HepG2 (cell line): ENCODE measurements around the gene INPP5E. TPM values are rescaled to one million over a fixed set of nuclear protein-coding genes. Genes with fewer than 3 reads are reported as not detected.

ENCODE experiments used
- ATF3 ChIP-seq: sonication (generic); formaldehyde crosslinking; IDR thresholded peaks from 2 replicates; pipeline ENCODE4 v1.4.0; 2020; ENCODE audit warnings: missing genetic modification reagents
- ATF6 ChIP-seq: sonication (generic); formaldehyde crosslinking; conservative IDR thresholded peaks from 2 replicates; pipeline ENCODE4 v1.4.0; 2020; ENCODE audit warnings: missing genetic modification reagents
- BRF2 ChIP-seq: sonication (generic); formaldehyde crosslinking; IDR thresholded peaks from 2 replicates; pipeline ENCODE4 v1.8.1; 2022; ENCODE audit warnings: mild to moderate bottlenecking, missing genetic modification reagents
- CERS6 ChIP-seq: sonication (generic); formaldehyde crosslinking; IDR thresholded peaks from 2 replicates; pipeline ENCODE4 v1.5.0; 2020; ENCODE audit warnings: missing genetic modification reagents
- CHCHD3 ChIP-seq: sonication (generic); formaldehyde crosslinking; IDR thresholded peaks from 2 replicates; pipeline ENCODE4 v1.8.0; 2022; ENCODE audit warnings: mild to moderate bottlenecking, missing genetic modification reagents, moderate library complexity
- GTF3A ChIP-seq: sonication (generic); formaldehyde crosslinking; conservative IDR thresholded peaks from 2 replicates; pipeline ENCODE4 v1.4.0; 2020; ENCODE audit warnings: mild to moderate bottlenecking, missing genetic modification reagents
- HOXA3 ChIP-seq: sonication (generic); formaldehyde crosslinking; IDR thresholded peaks from 2 replicates; pipeline ENCODE4 v1.5.0; 2020; ENCODE audit warnings: missing genetic modification reagents
- JARID2 ChIP-seq: sonication (generic); formaldehyde crosslinking; IDR thresholded peaks from 2 replicates; pipeline ENCODE4 v1.8.1; 2023; ENCODE audit warnings: missing genetic modification reagents, inconsistent platforms; ENCODE audit not compliant: insufficient replicate concordance
- MXD3 ChIP-seq: IDR thresholded peaks from 2 replicates; pipeline ENCODE4 v1.6.1; 2016; ENCODE audit warnings: mild to moderate bottlenecking, missing biosample characterization, missing genetic modification reagents
- MYC ChIP-seq: sonication (generic); formaldehyde crosslinking; IDR thresholded peaks from 2 replicates; pipeline ENCODE4 v1.9.0; 2021; ENCODE audit warnings: missing genetic modification reagents, borderline replicate concordance
- NCOA5 ChIP-seq: sonication (generic); formaldehyde crosslinking; IDR thresholded peaks from 2 replicates; pipeline ENCODE4 v1.4.0; 2020; ENCODE audit warnings: missing genetic modification reagents
- PHB2 ChIP-seq: fragments of 450-650 bp; IDR thresholded peaks from 2 replicates; pipeline ENCODE4 v1.6.1; 2018; ENCODE audit not compliant: partially characterized antibody
- POLR2G ChIP-seq: fragments of 200-400 bp; formaldehyde crosslinking; IDR thresholded peaks from 2 replicates; pipeline ENCODE4 v1.6.1; 2018; ENCODE audit warnings: mild to moderate bottlenecking, low read depth, low read length, moderate library complexity
- TEF ChIP-seq: sonication (generic); formaldehyde crosslinking; IDR thresholded peaks from 2 replicates; pipeline ENCODE4 v1.5.0; 2020; ENCODE audit warnings: missing genetic modification reagents
- TGIF2 ChIP-seq: IDR thresholded peaks from 2 replicates; pipeline ENCODE4 v1.6.1; 2016; ENCODE audit warnings: control low read depth, missing compliant biosample characterization
- YEATS4 ChIP-seq: sonication (generic); formaldehyde crosslinking; IDR thresholded peaks from 2 replicates; pipeline ENCODE4 v1.4.0; 2020; ENCODE audit warnings: missing genetic modification reagents, borderline replicate concordance
- ZBTB38 ChIP-seq: sonication (generic); formaldehyde crosslinking; IDR thresholded peaks from 2 replicates; pipeline ENCODE4 v1.5.1; 2020; ENCODE audit warnings: mild to moderate bottlenecking, missing genetic modification reagents
- ZFP91 ChIP-seq: sonication (generic); formaldehyde crosslinking; IDR thresholded peaks from 2 replicates; pipeline ENCODE4 v1.9.0; 2022; ENCODE audit warnings: missing genetic modification reagents, mild to moderate bottlenecking, borderline replicate concordance
- ZNF235 ChIP-seq: sonication (generic); formaldehyde crosslinking; IDR thresholded peaks from 2 replicates; pipeline ENCODE4 v1.8.1; 2023; ENCODE audit warnings: mild to moderate bottlenecking, missing genetic modification reagents, borderline replicate concordance
- ZNF446 ChIP-seq: sonication (generic); formaldehyde crosslinking; IDR thresholded peaks from 2 replicates; pipeline ENCODE4 v1.5.0; 2020; ENCODE audit warnings: mild to moderate bottlenecking, missing genetic modification reagents
- ZNF660 ChIP-seq: sonication (generic); formaldehyde crosslinking; IDR thresholded peaks from 2 replicates; pipeline ENCODE4 v1.5.1; 2020; ENCODE audit warnings: mild to moderate bottlenecking, low read depth, missing genetic modification reagents, borderline replicate concordance
- ZSCAN20 ChIP-seq: sonication (generic); formaldehyde crosslinking; IDR thresholded peaks from 2 replicates; pipeline ENCODE4 v1.4.0; 2020; ENCODE audit warnings: missing genetic modification reagents, mild to moderate bottlenecking, borderline replicate concordance
- polyA plus RNA-seq, 8 experiments: library from polyadenylated mRNA; depleted of rRNA in 3 of 8; stranded (reverse) in 7 of 8; unstranded in 1 of 8; fragments of >200 nt; fragmentation: Illumina TruSeq in 4 of 8; extraction: Trizol in 4 of 8; gene quantifications; 2 replicates each; pipeline versions ENCODE4 v1.2.1 to v1.2.3, GENCODE V29; 2011 to 2016; ENCODE audit warnings: low read depth in 4 of 8, missing spikeins in 1 of 8, mixed read lengths in 1 of 8; ENCODE audit not compliant: insufficient read depth in 1 of 8
- total RNA-seq, 5 experiments: library from RNA; depleted of rRNA; stranded (reverse); fragments of >200 nt; fragmentation: Illumina TruSeq; extraction: Trizol; gene quantifications; 2 replicates each; pipeline ENCODE4 v1.2.3, GENCODE V29; 2016; ENCODE audit warnings: low read depth in 1 of 5

Gene INPP5E
- total and polyA plus RNA-seq, 2 of the 13 experiments (the other 11 are each of a cell fraction or from before 2014, with no cell fraction given), result 5.5 TPM

- TF ChIP-seq GTF3A (CRISPR knock-in tag) (no peak), HOXA3 (CRISPR knock-in tag) (0 out of 2 replicates have a peak, but pooled peaks have one; percentile 10), CERS6 (CRISPR knock-in tag) (no peak), YEATS4 (no peak), ZNF235 (CRISPR knock-in tag) (no peak; the same call in 1 of the 2 replicates), ZFP91 (no peak; the same call in 1 of the 2 replicates), PHB2 (no peak), BRF2 (CRISPR knock-in tag) (no peak), ZNF660 (no peak), ATF6 (CRISPR knock-in tag) (no peak), TEF (CRISPR knock-in tag) (no peak), MXD3 (CRISPR knock-in tag) (no peak), NCOA5 (no peak), ATF3 (no peak), ZBTB38 (0 out of 2 replicates have a peak, but pooled peaks have one; percentile 15), CHCHD3 (CRISPR knock-in tag) (no peak), MYC (CRISPR knock-in tag) (no peak), ZNF446 (peak; percentile 83; the same call in 1 of the 2 replicates), JARID2 (CRISPR knock-in tag) (no peak), ZSCAN20 (CRISPR knock-in tag) (no peak), TGIF2 (CRISPR knock-in tag) (no peak), POLR2G (no peak)
Observed at GRCh38 chr9:136438548-136439480, 831 bp downstream of the INPP5E start (continued).
